MM.1S (cell line): Measurements from ENCODE around the gene C2CD2.

ENCODE experiments used
- EZH2 ChIP-seq: fragments of 300-600 bp; sonication (generic); optimal IDR thresholded peaks from 2 replicates; pipeline ENCODE3; 2017; ENCODE audit warnings: low read depth, mild to moderate bottlenecking, antibody characterized with exemption, low read length, mixed read lengths
- EZH2phosphoT487 ChIP-seq: fragments of 300-600 bp; sonication (generic); IDR thresholded peaks from 2 replicates; pipeline ENCODE4 v1.6.1; 2018; ENCODE audit warnings: antibody characterized with exemption, low read length
- TF ChIP-seq, protein P1 (sequence below): fragments of 300-600 bp; sonication (generic); IDR thresholded peaks from 2 replicates; pipeline ENCODE4 v1.5.1; 2016; ENCODE audit warnings: antibody characterized with exemption, low read length, mixed read lengths

DNA sequence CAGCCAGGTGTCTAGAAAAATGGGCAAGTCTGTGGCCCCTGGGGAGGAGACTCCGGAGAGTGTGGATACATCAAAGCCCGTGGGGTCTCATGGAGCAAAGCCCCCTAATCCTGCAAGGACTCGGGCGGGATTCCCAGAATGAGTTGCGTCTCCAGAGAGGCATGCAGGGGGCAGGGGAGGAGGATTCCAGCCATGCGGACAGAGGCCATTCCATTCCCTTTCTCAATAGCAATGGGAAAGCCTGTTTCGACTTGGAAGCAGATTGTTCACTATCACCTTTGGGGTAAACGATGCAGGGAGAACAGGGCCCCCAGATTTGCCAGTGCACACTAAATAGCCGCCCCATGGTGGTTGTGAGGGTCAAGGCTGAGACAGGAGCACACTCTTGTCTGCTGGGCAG, 59.3 kb downstream of the C2CD2 start:
- TF ChIP-seq, protein P1, sequence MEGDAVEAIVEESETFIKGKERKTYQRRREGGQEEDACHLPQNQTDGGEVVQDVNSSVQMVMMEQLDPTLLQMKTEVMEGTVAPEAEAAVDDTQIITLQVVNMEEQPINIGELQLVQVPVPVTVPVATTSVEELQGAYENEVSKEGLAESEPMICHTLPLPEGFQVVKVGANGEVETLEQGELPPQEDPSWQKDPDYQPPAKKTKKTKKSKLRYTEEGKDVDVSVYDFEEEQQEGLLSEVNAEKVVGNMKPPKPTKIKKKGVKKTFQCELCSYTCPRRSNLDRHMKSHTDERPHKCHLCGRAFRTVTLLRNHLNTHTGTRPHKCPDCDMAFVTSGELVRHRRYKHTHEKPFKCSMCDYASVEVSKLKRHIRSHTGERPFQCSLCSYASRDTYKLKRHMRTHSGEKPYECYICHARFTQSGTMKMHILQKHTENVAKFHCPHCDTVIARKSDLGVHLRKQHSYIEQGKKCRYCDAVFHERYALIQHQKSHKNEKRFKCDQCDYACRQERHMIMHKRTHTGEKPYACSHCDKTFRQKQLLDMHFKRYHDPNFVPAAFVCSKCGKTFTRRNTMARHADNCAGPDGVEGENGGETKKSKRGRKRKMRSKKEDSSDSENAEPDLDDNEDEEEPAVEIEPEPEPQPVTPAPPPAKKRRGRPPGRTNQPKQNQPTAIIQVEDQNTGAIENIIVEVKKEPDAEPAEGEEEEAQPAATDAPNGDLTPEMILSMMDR, result no peak
- TF ChIP-seq EZH2phosphoT487 (no peak), EZH2 (no peak)
